Spinal cord (tissue), 10 donors: ENCODE results near the gene AFF3. TPM values are rescaled to one million over a fixed set of nuclear protein-coding genes. Genes with fewer than 3 reads are reported as not detected.

Experiments
- DNase-seq, 6 donors: peaks; one replicate each; pipeline versions ENCODE4 v3.0.0 to v3.0.0-alpha.2; 2013 to 2015; ENCODE audit warnings: low spot score in 6 of 6, low read depth in 4 of 6
- H3K27ac ChIP-seq: one replicate; pipeline ENCODE4 v1.5.1; 2013; ENCODE audit warnings: low read depth, low read length, control low read depth
- H3K27me3 ChIP-seq: one replicate; pipeline ENCODE4 v1.6.1; 2013; ENCODE audit warnings: low read length; ENCODE audit not compliant: control insufficient read depth, insufficient read depth
- H3K36me3 ChIP-seq: one replicate; pipeline ENCODE4 v1.6.1; 2013; ENCODE audit warnings: low read length; ENCODE audit not compliant: control insufficient read depth, insufficient read depth
- H3K4me1 ChIP-seq: one replicate; pipeline ENCODE4 v1.6.1; 2013; ENCODE audit warnings: low read length; ENCODE audit not compliant: control insufficient read depth, insufficient read depth
- H3K4me3 ChIP-seq: one replicate; pipeline ENCODE4 v1.5.1; 2013; ENCODE audit warnings: low read depth, low read length, control low read depth
- H3K9me3 ChIP-seq: one replicate; pipeline ENCODE4 v1.6.1; 2013; ENCODE audit warnings: low read length; ENCODE audit not compliant: control insufficient read depth, insufficient read depth
- WGBS: methylation state at CpG from one replicate; pipeline ENCODE4 v1.1.5; 2013; ENCODE audit warnings: missing lambda C conversion rate; ENCODE audit not compliant: insufficient coverage; 5-methylcytosine and 5-hydroxymethylcytosine counted together
- polyA plus RNA-seq, 2 donors: library from polyadenylated mRNA; unstranded; fragments of 120-200 nt; gene quantifications; one replicate each; pipeline ENCODE4 v1.2.1, GENCODE V29; 2013; ENCODE audit not compliant: insufficient read length in 2 of 2
- total RNA-seq, 2 donors: library from RNA; depleted of rRNA in 1 of 2; stranded (reverse); fragments of 120-200 nt in 1 of 2; fragments of >200 nt in 1 of 2; gene quantifications; one replicate each; pipeline versions ENCODE4 v1.2.3 to v1.2.4, GENCODE V29; 2013 to 2014
- donor health status: healthy.

The AFF3 gene
- total and polyA plus RNA-seq, 4 donors, result 31.5 to 44.6 (median 42.4) TPM

DNA sequence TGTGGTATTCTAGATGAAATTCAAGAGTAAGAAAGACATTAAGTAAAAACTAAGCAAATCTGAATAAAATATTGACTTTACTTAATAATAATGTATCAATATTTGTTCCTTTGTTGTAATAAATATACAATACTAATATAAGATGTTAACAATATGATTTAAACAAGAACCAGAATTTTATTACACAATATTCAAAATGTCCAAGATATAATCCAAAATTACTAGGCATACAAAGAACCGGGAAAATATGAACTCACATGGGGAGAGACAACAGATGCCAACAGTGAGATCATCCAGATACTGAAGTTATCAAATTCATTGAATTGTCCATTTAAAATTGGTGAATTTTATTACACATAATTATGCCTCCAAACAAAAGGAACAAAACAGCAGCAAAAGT, 286.3 kb downstream of the AFF3 start:
- Histone ChIP-seq H3K4me1 (peaks cover 5% of the 10 kb centered on the region), H3K9me3 (no peaks in the 10 kb centered on the region), H3K27ac (no peak overlapping the region), H3K36me3 (no peaks in the 10 kb centered on the region), H3K4me3 (no peak overlapping the region), H3K27me3 (no peaks in the 10 kb centered on the region)
- WGBS, result no CpG with 5 or more reads among the region's 1 CpG
- DNase-seq, result no peak

DNA sequence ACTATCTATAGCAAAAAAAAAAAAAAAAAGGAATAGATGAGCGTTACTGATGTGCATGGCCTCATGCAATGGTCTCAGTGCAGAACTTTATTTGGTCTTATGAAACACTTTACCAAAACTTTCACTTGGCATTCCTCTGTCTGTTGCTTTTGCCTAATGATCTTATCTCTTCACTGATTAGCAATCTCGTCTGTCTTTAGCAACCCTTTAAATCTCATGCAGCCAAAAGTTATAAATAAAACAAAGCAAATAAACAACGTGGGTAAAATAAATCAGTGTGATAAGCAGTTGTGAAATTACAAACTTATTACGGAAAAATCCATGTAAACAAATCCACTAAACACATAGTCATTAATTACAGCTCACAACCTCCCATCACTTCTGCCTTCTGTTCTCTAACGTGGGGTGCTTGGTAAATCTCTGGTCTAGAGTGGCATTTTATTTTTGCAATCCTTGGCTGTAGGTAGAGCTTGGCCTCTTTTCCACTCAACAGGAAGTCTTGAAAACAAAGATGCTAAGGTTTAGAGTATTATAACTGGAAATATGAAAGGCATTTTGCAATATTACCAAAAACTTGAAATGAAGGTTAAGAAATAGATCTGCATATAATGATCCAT, 288.0 kb downstream of the AFF3 start:
- H3K36me3 ChIP-seq, result no peaks in the 10 kb centered on the region
- whole genome bisulfite sequencing, result 83% methylated on average over 1 of the region's 5 CpGs
- no peak for DNase-seq
- H3K9me3 ChIP-seq, result no peaks in the 10 kb centered on the region
- H3K27ac ChIP-seq, result no peak overlapping the region
- no peak overlapping the region for H3K4me3 ChIP-seq
- H3K27me3 ChIP-seq, result no peaks in the 10 kb centered on the region
- peaks cover 5% of the 10 kb centered on the region for H3K4me1 ChIP-seq

- Histone ChIP-seq H3K36me3 (no peaks in the 10 kb centered on the region), H3K9me3 (no peaks in the 10 kb centered on the region), H3K4me3 (no peak overlapping the region), H3K27ac (no peak overlapping the region), H3K27me3 (no peaks in the 10 kb centered on the region), H3K4me1 (peaks cover 1% of the 10 kb centered on the region)
- DNase-seq, result peak in 2 of 6 donors; percentile 65 to 90
- 100% methylated on average over 1 of the region's 2 CpGs for WGBS
Measured at GRCh38 chr2:99852956-99853355, 289.4 kb downstream of the AFF3 start.

DNA sequence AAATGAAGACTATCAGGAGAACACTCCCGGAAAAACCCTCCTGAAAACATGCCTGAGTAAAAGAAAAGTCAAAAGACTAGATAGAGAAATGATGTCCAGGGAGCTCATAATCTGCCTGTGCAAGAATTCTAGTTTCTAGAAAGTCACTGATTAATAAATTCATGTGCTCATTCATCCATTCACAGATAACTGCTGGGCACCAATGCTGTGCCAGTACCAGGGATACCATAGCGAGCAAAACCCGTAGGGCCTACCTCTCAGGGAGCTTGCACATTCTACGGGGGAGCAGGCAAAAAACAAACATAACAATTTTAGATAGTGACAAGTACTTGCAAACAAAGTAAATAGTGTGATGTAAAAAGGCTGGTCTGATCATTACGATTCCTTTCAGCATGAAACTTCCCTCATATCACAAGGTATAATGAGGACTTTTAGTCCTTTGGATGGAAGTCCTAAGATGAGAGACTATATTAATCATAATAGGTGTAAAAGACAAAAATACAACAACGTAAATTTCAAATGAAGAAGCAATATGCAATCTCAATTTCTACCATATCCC, 289.9 kb downstream of the AFF3 start:
- Histone ChIP-seq H3K4me1 (no peaks in the 10 kb centered on the region), H3K27me3 (no peaks in the 10 kb centered on the region), H3K27ac (no peak overlapping the region), H3K36me3 (no peaks in the 10 kb centered on the region), H3K4me3 (no peak overlapping the region), H3K9me3 (no peaks in the 10 kb centered on the region)
- WGBS, result no CpG with 5 or more reads among the region's 6 CpGs
- DNase-seq, result peak in 1 of 6 donors; percentile 22

GRCh38 chr2:99851811-99852210, 290.6 kb downstream of the AFF3 start:
- DNase-seq, result peak in 1 of 6 donors; percentile 42
- H3K36me3 ChIP-seq, result no peaks in the 10 kb centered on the region
- H3K9me3 ChIP-seq, result no peaks in the 10 kb centered on the region
- H3K27ac ChIP-seq, result no peak overlapping the region
- H3K4me1 ChIP-seq, result no peaks in the 10 kb centered on the region
- WGBS, result 86% methylated on average over 1 of the region's 4 CpGs
- no peaks in the 10 kb centered on the region for H3K27me3 ChIP-seq
- H3K4me3 ChIP-seq, result no peak overlapping the region

- Histone ChIP-seq H3K4me3 (no peak overlapping the region), H3K9me3 (no peaks in the 10 kb centered on the region), H3K27me3 (no peaks in the 10 kb centered on the region), H3K4me1 (no peaks in the 10 kb centered on the region), H3K27ac (no peak overlapping the region), H3K36me3 (no peaks in the 10 kb centered on the region)
- no CpG with 5 or more reads among the region's 2 CpGs for WGBS
- DNase-seq, result peak in 1 of 6 donors; percentile 41
Measured at GRCh38 chr2:99851089-99851488, 291.3 kb downstream of the AFF3 start.

DNA sequence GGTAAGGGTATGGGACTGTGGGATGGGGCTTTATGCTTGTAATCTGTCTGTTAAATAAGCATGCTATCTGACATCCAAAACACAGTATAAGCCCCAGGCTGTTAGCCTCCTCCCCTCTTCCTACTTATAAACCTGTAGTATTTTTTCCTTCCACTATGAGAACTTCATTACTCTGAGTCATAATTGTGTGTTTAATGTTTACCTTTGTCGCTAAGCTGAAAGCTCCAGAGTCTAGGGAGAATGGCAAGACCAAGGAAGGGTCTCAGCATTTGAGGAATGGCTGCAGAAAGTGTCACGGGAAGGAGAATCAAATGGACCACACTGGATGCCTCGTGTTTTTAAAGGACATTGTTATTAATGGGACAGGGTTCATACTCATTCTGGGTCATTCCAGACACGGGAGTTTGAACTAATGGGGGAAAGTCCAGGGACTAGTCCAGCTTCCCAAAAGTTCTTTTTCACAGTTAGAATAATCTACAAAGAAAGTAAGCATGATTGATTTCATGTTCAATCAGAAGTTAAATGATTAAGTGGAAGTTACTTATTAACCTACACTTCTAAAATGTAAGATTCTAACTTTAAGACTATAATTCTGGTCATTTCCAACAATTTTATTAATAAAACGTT, 292.2 kb downstream of the AFF3 start:
- no peak for DNase-seq
- H3K27ac ChIP-seq, result no peak overlapping the region
- H3K36me3 ChIP-seq, result no peaks in the 10 kb centered on the region
- H3K4me3 ChIP-seq, result no peak overlapping the region
- no peaks in the 10 kb centered on the region for H3K27me3 ChIP-seq
- WGBS, result 57% methylated on average over 4 of the region's 5 CpGs
- H3K4me1 ChIP-seq, result no peaks in the 10 kb centered on the region
- no peaks in the 10 kb centered on the region for H3K9me3 ChIP-seq

GRCh38 chr2:99846462-99847107, 295.8 kb downstream of the AFF3 start:
- no peak for DNase-seq
- no peaks in the 10 kb centered on the region for H3K27me3 ChIP-seq
- H3K4me3 ChIP-seq, result no peak overlapping the region
- no peaks in the 10 kb centered on the region for H3K4me1 ChIP-seq
- H3K9me3 ChIP-seq, result no peaks in the 10 kb centered on the region
- no CpG with 5 or more reads among the region's 5 CpGs for WGBS
- no peak overlapping the region for H3K27ac ChIP-seq
- H3K36me3 ChIP-seq, result no peaks in the 10 kb centered on the region

GRCh38 chr2:99845296-99845695, 297.1 kb downstream of the AFF3 start:
- Histone ChIP-seq H3K9me3 (peaks cover under 1% of the 10 kb centered on the region), H3K4me3 (no peak overlapping the region), H3K36me3 (no peaks in the 10 kb centered on the region), H3K4me1 (no peaks in the 10 kb centered on the region), H3K27ac (no peak overlapping the region), H3K27me3 (no peaks in the 10 kb centered on the region)
- WGBS, result 93% methylated on average over 2 of the region's 5 CpGs
- DNase-seq, result no peak
